HG02642 (cell line): Measurements from ENCODE around the gene HIF3A.
"Not testable (repeated sequence)": the region's sequence is repeated elsewhere in the genome, so short reads cannot be mapped to it uniquely, and the experiment has no call there.

Experiments used
- ATAC-seq: cut with Tn5 transposase; IDR thresholded peaks from one replicate; pipeline ENCODE4 v1.9.1; 2021; ENCODE audit warnings: mild to moderate bottlenecking; ENCODE audit not compliant: unreplicated experiment, poor library complexity

Gene HIF3A

DNA sequence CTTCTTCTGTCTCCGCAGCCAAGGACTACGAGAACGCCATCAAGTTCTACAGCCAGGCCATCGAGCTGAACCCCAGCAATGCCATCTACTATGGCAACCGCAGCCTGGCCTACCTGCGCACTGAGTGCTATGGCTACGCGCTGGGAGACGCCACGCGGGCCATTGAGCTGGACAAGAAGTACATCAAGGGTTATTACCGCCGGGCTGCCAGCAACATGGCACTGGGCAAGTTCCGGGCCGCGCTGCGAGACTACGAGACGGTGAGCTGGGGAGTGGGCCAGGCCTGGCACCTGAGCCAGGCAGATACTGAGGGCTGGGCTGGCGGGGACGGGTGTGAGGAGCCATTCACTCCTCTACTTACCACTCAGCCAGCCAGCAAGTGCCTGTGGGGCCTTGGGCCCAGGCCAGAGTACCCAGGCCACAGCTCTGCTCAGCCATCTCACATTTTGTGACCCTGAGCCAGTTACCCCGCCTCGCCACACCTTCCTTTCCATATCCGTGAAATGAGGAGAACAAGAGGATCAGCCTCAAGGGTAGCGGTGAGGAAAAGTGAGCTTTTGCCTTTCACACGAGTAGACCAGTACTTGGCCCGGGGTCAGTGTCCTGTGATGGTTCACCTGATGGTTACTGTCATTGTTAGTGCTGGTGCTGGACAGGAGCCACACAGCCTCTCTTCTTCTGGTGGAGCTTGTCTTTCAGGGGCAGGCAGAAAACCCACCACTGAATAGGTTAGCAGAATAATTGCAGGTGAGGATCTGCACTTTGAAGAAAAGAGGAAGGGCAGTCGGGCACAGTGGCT is 57.1 kb downstream of the HIF3A start:
- no peak for ATAC-seq

DNA sequence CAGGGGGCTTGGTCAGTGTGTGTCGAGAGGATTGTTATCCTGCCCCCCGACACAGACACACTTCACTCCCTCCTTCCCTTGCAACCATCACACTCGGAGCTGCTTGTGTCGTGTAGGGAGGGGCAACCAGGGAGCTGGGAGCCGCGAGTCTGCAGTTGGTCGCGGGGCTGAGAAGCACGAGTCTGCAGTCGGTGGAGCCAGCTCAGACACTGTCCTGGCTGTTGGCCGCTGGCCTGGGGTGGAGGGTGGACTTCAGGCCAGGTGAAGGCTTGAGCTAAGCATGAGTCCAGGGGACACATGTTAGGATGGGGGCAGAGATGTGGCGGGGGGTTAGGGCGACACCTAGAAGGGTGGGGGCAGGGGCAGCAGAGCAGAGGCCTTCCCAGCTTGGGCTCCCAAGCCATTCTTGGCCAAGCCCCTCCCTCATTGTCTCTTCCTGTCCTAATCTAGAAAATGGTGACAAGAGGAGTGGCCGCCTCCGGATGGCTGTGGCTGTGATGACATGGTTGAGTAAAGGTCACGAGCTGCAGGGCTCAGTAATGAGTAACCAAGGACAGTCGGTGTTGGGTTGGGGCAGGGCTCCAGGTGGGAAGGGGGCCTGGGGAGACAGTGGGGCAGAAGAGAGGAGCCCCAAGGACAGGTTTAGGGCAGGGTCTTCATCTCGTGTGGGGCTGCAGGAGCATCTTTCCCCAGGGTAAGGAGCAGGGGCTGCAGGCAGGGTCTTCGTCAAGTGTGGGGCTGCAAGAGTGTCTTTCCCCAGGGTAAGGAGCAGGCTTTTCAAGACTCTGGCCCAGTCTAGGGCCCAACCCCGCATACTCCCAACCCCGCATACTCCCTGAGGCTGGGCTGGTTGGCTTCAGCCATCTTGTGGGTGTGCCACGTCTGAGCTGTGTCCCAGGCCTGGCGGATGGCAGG is 58.6 kb downstream of the HIF3A start:
- no peak for ATAC-seq

DNA sequence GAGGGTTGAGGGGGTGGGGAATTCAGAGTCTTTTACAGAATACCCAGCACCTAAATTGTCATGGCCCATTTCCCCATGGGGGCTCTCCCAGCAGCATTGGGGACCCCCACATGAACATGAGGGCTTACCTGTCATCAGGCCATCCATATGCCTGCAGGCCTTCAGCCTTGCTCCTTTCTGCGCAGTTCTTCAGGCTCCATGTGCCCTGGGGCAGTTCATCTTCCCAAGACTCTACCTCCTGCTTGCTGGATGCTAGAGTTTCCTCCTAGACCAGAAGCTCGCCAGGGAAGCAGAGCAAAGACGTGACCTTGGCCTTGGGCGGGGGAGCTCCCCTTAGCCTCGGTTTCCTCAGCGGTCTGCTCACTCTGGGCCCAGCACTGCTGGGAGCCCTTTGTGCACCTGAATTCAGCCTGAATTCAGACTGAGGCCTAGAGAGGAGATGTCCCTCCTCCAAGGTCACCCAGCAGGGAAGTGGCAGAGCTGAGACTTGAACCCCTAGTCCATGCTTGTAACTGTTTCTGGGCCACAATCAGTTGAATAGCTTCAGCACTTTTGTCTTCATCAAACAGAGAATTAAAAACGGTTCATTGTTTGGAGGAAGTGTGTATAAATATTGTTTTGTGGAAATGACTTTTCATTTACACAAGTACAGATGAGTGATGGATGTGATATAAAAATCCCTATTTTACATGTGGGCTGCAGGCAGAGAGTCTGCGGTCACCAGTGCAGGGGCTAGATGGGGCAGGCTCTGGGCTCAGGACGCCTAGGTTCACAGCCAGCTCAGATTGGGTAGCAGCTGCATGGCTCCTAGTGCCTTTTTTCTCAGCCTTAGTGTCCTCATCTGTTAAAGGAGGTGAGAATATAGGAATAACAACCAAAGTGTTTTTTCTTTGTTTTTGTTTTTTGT is 59.6 kb downstream of the HIF3A start:
- no peak for ATAC-seq

DNA sequence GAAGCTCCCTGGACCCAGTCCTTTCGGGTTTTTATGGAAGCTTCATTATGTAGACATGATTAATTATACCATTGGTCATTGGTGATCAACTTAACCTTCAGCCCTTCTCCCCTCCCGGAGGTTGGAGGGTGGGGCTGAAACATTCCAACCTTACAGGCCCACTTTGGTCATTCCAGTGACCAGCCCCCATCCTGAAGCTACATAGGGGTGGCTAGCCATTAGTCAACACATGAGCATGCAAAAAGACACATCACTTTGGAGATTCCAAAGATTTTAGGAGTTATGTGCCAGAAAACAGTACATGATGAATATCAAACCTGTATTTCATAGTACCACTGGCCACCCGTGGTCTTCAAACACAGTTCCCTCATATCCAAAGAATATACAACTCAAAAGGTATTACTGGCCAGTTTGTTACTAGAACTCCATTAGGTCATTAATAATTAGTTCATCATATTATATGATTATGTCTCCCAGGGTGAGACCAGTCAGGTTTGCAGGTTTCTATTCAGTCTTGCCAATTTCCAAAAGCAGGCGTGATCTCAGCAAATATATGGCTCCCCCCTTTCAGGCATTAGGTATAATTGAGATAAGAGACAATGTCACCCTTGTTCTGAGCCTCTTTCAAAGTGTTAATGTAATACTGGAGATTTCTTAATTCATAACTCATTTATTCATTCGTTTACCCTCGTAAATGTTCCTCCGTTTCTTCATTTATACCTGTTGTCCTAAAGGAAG is 61.2 kb downstream of the HIF3A start:
- no peak for ATAC-seq

DNA sequence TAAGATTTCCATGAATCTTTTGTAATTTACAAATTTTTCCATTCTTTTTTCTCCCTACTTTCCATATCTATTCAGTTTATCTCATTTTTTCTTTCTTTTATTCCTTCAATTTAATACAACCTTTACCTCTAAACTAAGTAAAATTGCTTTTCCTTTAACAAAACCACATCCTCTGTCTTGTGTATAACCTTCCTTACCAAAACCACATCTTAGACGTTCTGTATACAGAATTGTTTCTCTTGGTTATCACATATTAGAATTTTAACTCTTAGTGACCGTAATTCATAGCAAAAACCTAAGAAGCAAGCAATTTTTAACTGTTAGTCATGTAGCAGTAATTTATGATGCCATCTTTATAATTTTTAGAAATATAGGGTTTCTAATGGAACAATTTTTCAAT is 65.1 kb downstream of the HIF3A start:
- no peak for ATAC-seq

DNA sequence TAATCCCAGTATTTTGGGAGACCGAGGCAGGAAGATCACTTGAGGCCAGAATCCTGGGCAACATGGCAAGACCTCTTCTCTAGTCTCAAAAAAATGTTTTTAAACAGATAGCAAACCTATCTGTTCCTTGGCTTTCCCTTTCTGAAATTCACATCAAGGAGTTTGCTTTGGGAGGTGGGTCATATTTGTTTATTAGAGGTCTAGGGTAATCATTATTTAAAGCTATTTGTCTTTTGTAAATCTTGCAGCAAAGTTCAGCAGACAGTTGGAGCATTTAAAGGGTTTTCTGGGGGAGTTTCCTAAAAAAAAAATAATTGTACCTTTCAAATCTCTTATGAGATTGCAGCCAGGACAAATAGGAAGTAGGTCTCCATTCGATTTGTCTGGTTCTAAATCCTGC is 67.5 kb downstream of the HIF3A start:
- ATAC-seq: no peak

DNA sequence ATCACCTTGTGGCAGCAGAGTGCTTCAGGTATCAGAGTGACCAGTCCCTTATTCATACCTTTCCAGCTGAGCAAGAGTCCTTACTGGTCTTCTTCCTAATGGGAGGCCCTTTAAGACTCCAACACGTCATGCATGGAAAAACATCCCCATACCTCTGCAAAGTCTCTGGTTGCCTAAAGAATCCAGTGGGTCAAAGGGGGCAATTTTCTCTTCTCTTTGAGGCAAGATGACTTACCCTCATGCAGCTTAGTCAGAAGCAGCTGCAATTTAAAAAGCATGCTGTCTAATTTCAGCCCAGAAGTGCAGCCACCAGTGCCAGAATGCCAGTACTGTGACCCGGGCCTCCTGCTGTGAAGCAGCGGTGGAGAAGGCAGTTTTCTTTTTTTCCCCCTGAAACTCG is 68.7 kb downstream of the HIF3A start:
- ATAC-seq: no peak

DNA sequence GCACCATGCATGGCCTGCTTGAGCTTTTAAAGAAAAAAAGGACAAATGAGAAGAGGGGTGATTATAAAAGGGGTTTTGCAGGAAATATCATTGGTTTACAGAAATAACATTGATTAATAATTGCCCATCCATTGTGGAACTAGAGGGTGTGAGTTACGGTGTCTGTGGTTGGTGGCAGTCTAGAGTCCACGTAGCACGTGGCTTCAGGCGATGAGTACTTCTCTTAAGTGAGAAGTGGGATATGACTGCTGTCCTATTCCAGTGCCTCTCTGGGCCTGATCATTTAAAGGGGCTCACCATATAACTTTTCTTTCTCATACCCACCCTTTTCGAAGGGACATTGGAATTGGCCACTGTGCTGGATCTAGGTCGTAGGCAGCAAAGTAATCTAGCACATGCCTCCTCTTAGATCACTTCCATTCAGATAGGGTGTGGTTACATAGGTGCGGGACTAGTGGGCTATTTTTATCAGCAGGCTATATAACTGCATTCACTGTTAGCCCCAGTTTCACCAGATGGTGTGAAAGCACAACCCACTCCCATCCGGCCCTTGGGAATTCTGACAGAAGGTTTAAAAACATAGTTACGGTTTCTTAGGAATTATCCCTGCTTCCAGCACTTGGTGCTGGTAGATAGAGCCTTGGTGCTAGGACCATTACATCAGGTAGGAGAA is 69.9 kb downstream of the HIF3A start:
- no peak for ATAC-seq

DNA sequence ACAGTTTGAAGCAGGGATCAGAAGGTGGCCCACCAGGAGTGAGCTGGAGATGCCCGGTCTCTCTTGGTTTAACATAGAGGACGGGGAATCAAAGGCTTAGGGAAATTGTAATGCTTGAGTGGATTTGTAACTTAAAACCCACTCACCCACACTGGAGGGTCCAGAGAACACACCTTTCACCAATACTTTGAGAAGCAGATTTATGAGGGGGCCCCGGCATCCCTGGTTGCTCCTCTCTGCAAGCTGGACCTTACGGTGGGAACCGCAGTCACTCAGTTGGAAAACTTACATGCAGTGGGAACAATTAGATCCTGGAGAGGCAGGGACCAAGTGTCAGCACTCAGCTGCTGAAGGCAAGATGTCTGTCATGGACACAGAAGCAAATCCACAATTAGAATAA is 70.6 kb downstream of the HIF3A start:
- ATAC-seq: no peak

DNA sequence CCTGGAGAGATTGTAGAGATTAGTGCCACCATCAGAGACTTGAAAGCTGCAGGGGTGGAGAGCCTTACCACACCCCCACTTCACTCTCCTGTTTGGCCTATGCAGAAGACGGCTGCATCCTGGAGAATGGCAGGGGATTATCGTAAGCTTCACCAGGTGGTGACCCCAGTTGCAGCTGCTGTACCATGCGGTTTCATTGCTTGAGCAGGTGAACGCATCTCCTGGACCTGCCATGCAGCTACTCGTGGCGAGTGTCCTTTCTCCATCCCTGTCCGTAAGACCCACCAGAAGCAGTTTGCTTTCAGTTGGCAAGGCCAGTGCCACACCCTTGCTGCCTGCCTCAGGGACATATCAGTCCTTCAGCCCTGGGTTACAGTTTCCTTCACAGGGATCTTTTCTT is 71.3 kb downstream of the HIF3A start:
- no peak for ATAC-seq

DNA sequence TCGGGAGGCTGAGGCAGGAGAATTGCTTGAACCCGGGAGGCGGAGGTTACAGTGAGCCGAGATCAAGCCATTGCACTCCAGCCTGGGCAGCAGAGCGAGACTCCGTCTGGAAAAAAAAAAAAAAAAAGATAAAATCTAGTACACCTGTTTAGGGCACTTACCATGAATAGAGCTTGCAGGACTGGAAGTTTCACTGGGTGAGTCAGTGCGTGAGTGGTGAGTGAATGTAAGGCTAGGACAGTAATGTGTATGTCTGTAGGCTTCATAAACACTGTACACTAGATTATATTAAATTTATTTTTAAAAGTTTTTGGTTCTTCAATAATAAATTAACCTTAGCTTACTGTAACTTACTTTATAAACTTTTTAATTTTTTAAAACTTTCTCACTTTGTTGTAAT is 73.0 kb downstream of the HIF3A start:
- ATAC-seq: no peak

DNA sequence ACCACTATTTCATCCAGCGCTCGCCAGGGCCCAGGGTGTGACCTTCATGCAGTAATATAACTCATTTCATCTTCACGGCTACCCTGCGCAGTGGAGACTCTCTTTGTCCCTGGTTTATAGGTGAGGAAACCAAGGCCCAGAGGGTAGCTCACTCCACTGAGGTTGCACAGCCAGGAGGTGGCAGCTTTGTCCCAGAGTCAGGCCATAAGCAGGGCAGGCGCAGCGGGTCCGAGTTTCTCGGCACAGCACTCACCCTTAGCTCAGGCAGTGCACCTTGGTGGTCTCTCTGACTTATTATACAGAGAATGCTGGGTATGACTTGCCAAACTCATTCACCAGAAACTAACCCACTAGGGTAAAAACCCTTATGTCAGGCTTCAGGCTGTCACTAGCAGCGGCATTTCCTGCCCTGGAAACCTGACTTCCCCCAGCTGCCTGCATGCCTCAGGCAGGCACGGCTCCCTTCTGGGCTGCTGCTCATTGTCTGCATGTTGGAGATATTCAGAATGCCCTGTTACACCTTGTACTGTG is 74.6 kb downstream of the HIF3A start:
- no peak for ATAC-seq

DNA sequence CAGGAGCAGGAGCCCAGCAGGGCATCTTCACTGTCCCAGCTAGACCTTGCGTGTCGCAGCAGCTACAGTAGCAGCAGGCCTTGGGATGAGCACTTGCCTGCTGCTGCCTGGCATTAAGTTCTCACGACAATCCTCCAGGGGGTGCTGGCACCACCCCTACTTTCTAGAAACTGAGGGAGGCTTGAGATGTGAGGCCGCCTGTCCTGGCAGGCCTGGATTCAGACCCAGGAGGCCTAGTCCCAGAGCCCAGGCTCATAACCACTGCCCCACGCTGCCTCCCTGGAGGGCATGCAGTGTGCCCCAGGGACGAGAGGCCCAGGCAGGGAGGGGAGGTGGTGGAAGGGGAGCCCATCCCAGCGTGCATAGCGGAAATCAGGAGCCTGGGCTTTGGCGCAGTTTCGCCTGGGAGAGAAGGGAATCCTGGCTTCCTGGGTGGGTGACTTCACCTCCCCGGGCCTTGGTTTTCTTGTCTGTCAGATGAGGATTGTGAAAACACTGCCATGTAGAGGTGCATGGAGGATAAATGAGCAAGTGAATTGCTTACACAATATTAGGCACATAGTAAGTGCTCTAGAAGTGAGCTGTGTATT is 76.2 kb downstream of the HIF3A start:
- ATAC-seq: no peak

DNA sequence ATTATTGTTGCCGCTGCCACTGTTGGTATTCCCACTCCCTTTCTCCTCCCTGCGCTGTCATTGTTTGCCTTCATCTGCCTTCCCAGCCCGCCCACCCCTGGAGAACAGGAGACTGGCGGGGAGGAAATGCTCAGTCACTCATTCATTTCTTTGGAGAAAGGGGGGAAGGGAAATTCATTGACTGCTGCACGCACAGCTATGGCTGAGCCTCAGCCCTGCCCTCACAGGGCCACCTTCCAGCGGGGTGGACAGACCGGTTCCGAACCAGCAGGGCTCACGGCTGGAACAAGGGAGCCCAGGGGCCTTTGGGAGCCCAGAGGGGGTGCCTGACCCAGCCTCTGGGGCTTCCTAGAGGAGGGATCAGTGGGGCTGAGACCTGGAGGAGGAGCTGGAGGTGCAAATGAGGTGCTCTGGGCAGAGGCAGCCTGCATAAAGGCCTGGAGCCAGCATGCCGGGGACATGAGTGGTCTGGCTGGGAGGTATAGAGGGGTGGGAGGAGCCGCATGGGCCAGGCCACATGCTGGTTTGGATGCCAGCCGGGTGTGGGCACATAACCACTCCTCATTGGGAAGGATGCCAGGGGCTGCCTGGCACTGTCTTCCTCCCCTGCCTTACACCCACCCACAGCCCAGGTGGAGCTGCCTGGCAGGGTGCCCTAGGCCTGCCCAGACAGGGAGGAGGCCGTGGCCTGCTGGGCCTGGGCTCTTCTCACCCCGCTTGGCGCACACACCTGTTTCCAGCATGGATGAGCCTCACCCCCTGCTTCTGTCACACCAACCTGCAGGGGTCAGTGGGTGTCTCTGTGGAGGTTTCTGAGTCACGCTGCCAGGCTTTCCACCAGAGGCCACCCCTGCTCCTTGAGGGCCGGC is 76.9 kb downstream of the HIF3A start:
- ATAC-seq: no peak

DNA sequence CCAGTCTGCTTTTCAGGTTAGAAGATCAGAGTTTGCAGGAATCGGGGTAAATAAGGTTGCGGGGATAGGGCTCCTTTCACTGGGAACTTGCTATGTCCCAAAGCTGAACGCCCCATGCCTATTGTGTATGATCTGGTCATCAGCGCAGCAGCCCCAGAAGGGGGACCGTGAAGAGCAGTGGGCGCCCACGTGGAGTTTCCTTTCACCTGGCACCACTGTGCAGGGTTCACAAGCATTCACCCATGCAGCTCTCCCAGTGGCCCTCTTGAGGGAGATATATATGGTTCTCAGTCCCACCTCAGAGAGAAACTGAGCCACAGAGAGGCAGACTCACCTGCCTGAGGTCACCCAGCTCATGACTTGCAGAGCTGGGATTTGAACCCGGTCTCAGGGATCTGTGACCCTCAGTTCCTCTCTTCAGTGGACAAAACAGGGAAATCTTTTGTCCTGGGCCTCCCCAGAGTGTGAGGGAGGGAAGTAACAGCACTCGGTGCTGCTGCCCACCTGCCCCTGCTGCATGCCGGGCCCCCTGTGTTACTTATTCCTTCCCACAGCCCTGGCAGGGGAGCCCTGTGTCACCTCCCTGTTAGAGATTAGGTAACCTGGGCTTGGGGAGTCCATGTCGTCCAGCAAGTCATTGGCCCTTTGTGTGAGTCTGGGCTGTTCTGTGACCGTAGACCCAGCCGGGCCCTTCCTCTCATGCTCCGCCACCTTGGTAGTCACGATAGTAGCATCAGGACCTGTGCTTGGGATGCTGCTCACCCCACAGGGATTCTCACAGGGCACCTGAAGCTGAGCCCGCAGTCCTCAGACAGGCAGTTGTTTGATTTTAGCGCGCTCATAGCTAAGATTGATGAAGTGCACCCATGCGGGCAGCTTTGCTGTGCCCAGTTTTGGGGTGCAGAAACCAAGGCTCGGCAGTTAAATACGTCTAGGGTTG is 78.0 kb downstream of the HIF3A start:
- ATAC-seq: no peak

DNA sequence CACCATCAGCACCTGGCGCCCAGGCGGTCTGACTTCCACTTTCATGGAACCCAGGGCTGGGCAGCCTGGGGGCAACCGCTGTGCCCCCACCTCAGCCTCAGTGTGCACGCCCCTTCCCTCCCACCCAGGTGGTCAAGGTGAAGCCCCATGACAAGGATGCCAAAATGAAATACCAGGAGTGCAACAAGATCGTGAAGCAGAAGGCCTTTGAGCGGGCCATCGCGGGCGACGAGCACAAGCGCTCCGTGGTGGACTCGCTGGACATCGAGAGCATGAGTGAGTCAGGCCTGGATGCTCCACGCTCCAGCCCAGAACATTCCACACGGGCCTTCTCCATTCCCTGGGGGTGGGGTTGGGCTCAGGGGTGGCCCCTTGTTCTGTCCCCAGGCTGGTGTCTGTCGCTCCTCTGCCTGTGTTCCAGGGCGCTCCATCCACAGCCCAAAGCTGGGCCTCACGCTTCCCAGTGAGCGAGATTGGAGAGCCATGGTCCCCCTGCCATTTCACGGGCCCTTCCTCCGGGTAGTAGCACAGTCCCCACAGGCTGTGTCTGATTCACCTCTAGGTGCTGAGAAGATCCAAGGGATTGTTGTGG is 78.7 kb downstream of the HIF3A start:
- not testable (repeated sequence) for ATAC-seq
